Measurements from ENCODE around the gene KCNAB1.

KCNAB1 gene

GRCh38 chr3:156429125-156429524, 308.7 kb downstream of the KCNAB1 start:
- H3K9me3 ChIP-seq (ENCODE audit: control insufficient read depth, insufficient read depth, low read length) = no peaks in the 10 kb centered on the region
- no peaks in the 10 kb centered on the region for H3K4me1 ChIP-seq (ENCODE audit: control insufficient read depth, insufficient read depth, low read length)
- no peak overlapping the region for H3K9ac ChIP-seq (ENCODE audit: low read depth, low read length)
- no peaks in the 10 kb centered on the region for H3K36me3 ChIP-seq (ENCODE audit: control insufficient read depth, insufficient read depth, low read length)
- H3K27me3 ChIP-seq (ENCODE audit: control insufficient read depth, insufficient read depth, low read length) = no peaks in the 10 kb centered on the region
- H3K27ac ChIP-seq (ENCODE audit: low read depth, low read length) = no peak overlapping the region
- no peak overlapping the region for H3K4me3 ChIP-seq (ENCODE audit: low read depth, low read length)

GRCh38 chr3:156431334-156432124, 311.2 kb downstream of the KCNAB1 start:
- Histone ChIP-seq H3K4me3 (ENCODE audit: low read depth, low read length) (no peak overlapping the region), H3K9me3 (ENCODE audit: control insufficient read depth, insufficient read depth, low read length) (no peaks in the 10 kb centered on the region), H3K27ac (ENCODE audit: low read depth, low read length) (no peak overlapping the region), H3K27me3 (ENCODE audit: control insufficient read depth, insufficient read depth, low read length) (no peaks in the 10 kb centered on the region), H3K9ac (ENCODE audit: low read depth, low read length) (no peak overlapping the region), H3K4me1 (ENCODE audit: control insufficient read depth, insufficient read depth, low read length) (no peaks in the 10 kb centered on the region), H3K36me3 (ENCODE audit: control insufficient read depth, insufficient read depth, low read length) (no peaks in the 10 kb centered on the region)

GRCh38 chr3:156432563-156432962, 312.2 kb downstream of the KCNAB1 start:
- Histone ChIP-seq H3K9ac (ENCODE audit: low read depth, low read length) (no peak overlapping the region), H3K27me3 (ENCODE audit: control insufficient read depth, insufficient read depth, low read length) (no peaks in the 10 kb centered on the region), H3K36me3 (ENCODE audit: control insufficient read depth, insufficient read depth, low read length) (no peaks in the 10 kb centered on the region), H3K4me3 (ENCODE audit: low read depth, low read length) (no peak overlapping the region), H3K4me1 (ENCODE audit: control insufficient read depth, insufficient read depth, low read length) (no peaks in the 10 kb centered on the region), H3K9me3 (ENCODE audit: control insufficient read depth, insufficient read depth, low read length) (no peaks in the 10 kb centered on the region), H3K27ac (ENCODE audit: low read depth, low read length) (no peak overlapping the region)

GRCh38 chr3:156433138-156433537, 312.8 kb downstream of the KCNAB1 start:
- Histone ChIP-seq H3K27ac (ENCODE audit: low read depth, low read length) (no peak overlapping the region), H3K4me3 (ENCODE audit: low read depth, low read length) (no peak overlapping the region), H3K36me3 (ENCODE audit: control insufficient read depth, insufficient read depth, low read length) (no peaks in the 10 kb centered on the region), H3K4me1 (ENCODE audit: control insufficient read depth, insufficient read depth, low read length) (no peaks in the 10 kb centered on the region), H3K9ac (ENCODE audit: low read depth, low read length) (no peak overlapping the region), H3K27me3 (ENCODE audit: control insufficient read depth, insufficient read depth, low read length) (no peaks in the 10 kb centered on the region), H3K9me3 (ENCODE audit: control insufficient read depth, insufficient read depth, low read length) (no peaks in the 10 kb centered on the region)

- Histone ChIP-seq H3K9ac (ENCODE audit: low read depth, low read length) (no peak overlapping the region), H3K27me3 (ENCODE audit: control insufficient read depth, insufficient read depth, low read length) (no peaks in the 10 kb centered on the region), H3K36me3 (ENCODE audit: control insufficient read depth, insufficient read depth, low read length) (no peaks in the 10 kb centered on the region), H3K4me1 (ENCODE audit: control insufficient read depth, insufficient read depth, low read length) (no peaks in the 10 kb centered on the region), H3K4me3 (ENCODE audit: low read depth, low read length) (no peak overlapping the region), H3K27ac (ENCODE audit: low read depth, low read length) (no peak overlapping the region), H3K9me3 (ENCODE audit: control insufficient read depth, insufficient read depth, low read length) (no peaks in the 10 kb centered on the region)
These were observed 313.5 kb downstream of the KCNAB1 start for GRCh38 chr3:156433910-156434309.

- Histone ChIP-seq H3K9ac (ENCODE audit: low read depth, low read length) (no peak overlapping the region), H3K4me1 (ENCODE audit: control insufficient read depth, insufficient read depth, low read length) (no peaks in the 10 kb centered on the region)
These were observed 314.5 kb downstream of the KCNAB1 start for GRCh38 chr3:156434921-156435320.

GRCh38 chr3:156443079-156443478, 322.7 kb downstream of the KCNAB1 start:
- no peak overlapping the region for H3K9ac ChIP-seq (ENCODE audit: low read depth, low read length)
- H3K36me3 ChIP-seq (ENCODE audit: control insufficient read depth, insufficient read depth, low read length) = no peaks in the 10 kb centered on the region
- H3K9me3 ChIP-seq (ENCODE audit: control insufficient read depth, insufficient read depth, low read length) = no peaks in the 10 kb centered on the region
- 0 out of 2 replicates have a peak, but pooled peaks cover 4% of the 10 kb centered on the region for H3K4me1 ChIP-seq (ENCODE audit: control insufficient read depth, insufficient read depth, low read length)
- H3K27ac ChIP-seq (ENCODE audit: low read depth, low read length) = no peak overlapping the region
- no peaks in the 10 kb centered on the region for H3K27me3 ChIP-seq (ENCODE audit: control insufficient read depth, insufficient read depth, low read length)
- H3K4me3 ChIP-seq (ENCODE audit: low read depth, low read length) = no peak overlapping the region

More at GRCh38 chr3:156434921-156435320, 314.5 kb downstream of the KCNAB1 start:
- Histone ChIP-seq H3K27me3 (ENCODE audit: control insufficient read depth, insufficient read depth, low read length) (no peaks in the 10 kb centered on the region), H3K9me3 (ENCODE audit: control insufficient read depth, insufficient read depth, low read length) (no peaks in the 10 kb centered on the region), H3K36me3 (ENCODE audit: control insufficient read depth, insufficient read depth, low read length) (no peaks in the 10 kb centered on the region), H3K4me3 (ENCODE audit: low read depth, low read length) (no peak overlapping the region), H3K27ac (ENCODE audit: low read depth, low read length) (no peak overlapping the region)

GRCh38 chr3:156445117-156446090, 325.0 kb downstream of the KCNAB1 start:
- no peak overlapping the region for H3K9ac ChIP-seq (ENCODE audit: low read depth, low read length)
- H3K36me3 ChIP-seq (ENCODE audit: control insufficient read depth, insufficient read depth, low read length) = no peaks in the 10 kb centered on the region
- H3K27me3 ChIP-seq (ENCODE audit: control insufficient read depth, insufficient read depth, low read length) = no peaks in the 10 kb centered on the region
- H3K27ac ChIP-seq (ENCODE audit: low read depth, low read length) = no peak overlapping the region
- H3K9me3 ChIP-seq (ENCODE audit: control insufficient read depth, insufficient read depth, low read length) = no peaks in the 10 kb centered on the region
- no peak overlapping the region for H3K4me3 ChIP-seq (ENCODE audit: low read depth, low read length)
- H3K4me1 ChIP-seq (ENCODE audit: control insufficient read depth, insufficient read depth, low read length) = 0 out of 2 replicates have a peak, but pooled peaks cover 6% of the 10 kb centered on the region

- Histone ChIP-seq H3K4me3 (ENCODE audit: low read depth, low read length) (no peak overlapping the region), H3K4me1 (ENCODE audit: control insufficient read depth, insufficient read depth, low read length) (0 out of 2 replicates have a peak, but pooled peaks cover 4% of the 10 kb centered on the region), H3K9me3 (ENCODE audit: control insufficient read depth, insufficient read depth, low read length) (no peaks in the 10 kb centered on the region), H3K36me3 (ENCODE audit: control insufficient read depth, insufficient read depth, low read length) (no peaks in the 10 kb centered on the region), H3K27me3 (ENCODE audit: control insufficient read depth, insufficient read depth, low read length) (no peaks in the 10 kb centered on the region), H3K9ac (ENCODE audit: low read depth, low read length) (no peak overlapping the region), H3K27ac (ENCODE audit: low read depth, low read length) (no peak overlapping the region)
These were observed 327.9 kb downstream of the KCNAB1 start for GRCh38 chr3:156448300-156448699.

- Histone ChIP-seq H3K4me1 (ENCODE audit: control insufficient read depth, insufficient read depth, low read length) (0 out of 2 replicates have a peak, but pooled peaks cover 4% of the 10 kb centered on the region), H3K27me3 (ENCODE audit: control insufficient read depth, insufficient read depth, low read length) (no peaks in the 10 kb centered on the region), H3K9me3 (ENCODE audit: control insufficient read depth, insufficient read depth, low read length) (no peaks in the 10 kb centered on the region), H3K36me3 (ENCODE audit: control insufficient read depth, insufficient read depth, low read length) (no peaks in the 10 kb centered on the region), H3K9ac (ENCODE audit: low read depth, low read length) (no peak overlapping the region), H3K4me3 (ENCODE audit: low read depth, low read length) (no peak overlapping the region), H3K27ac (ENCODE audit: low read depth, low read length) (no peak overlapping the region)
These were observed 329.6 kb downstream of the KCNAB1 start for GRCh38 chr3:156449710-156450574.
